GM12878 (cell line): Measurements from ENCODE around the gene SOSTDC1. TPM values are rescaled to one million over a fixed set of nuclear protein-coding genes. Genes with fewer than 3 reads are reported as not detected.

Experiments
- ATAC-seq: fragments of 200-7000 bp; cut with Tn5 transposase; 3 replicates; pipeline ENCODE4 v1.9.1; 2020; ENCODE audit warnings: mild to moderate bottlenecking, moderate library complexity
- BruUV-seq: library from RNA; stranded (reverse); fragments of 400-500 nt; replicated peaks from 2 replicates; lab custom pipeline; 2021; lab: Mats Ljungman, UMichigan
- CTCF ChIA-PET: fragments of 300-600 bp; sonication (Branson Sonifier 250); formaldehyde crosslinking; extraction: SDS; loops from one replicate; lab custom pipeline; 2021; ENCODE audit warnings: inconsistent platforms; lab: Yijun Ruan, JAX
- POLR2A ChIA-PET: fragments of 350-600 bp; formaldehyde crosslinking; extraction: SDS; loops from one replicate; lab custom pipeline; 2021; ENCODE audit warnings: inconsistent platforms; lab: Charles Lee
- RAD21 ChIA-PET: fragments of 300-600 bp; sonication (Branson Sonifier 250); formaldehyde crosslinking; loops from one replicate; lab custom pipeline; 2023; ENCODE audit warnings: antibody characterized with exemption; ENCODE audit not compliant: unreplicated experiment; lab: Charles Lee
- SMC1A ChIA-PET: fragments of 300-600 bp; sonication (Branson Sonifier 250); formaldehyde crosslinking; loops from one replicate; lab custom pipeline; 2023; ENCODE audit not compliant: unreplicated experiment, uncharacterized antibody; lab: Charles Lee
- DNase-seq: peaks from one replicate; pipeline ENCODE4 v3.0.0-alpha.2; 2011; ENCODE audit warnings: low read depth, low spot score
- FAIRE-seq: peaks from 3 replicates; lab custom pipeline; 2011; peaks lifted over from hg19 to GRCh38; lab: Jason Lieb, UNC
- H2AFZ ChIP-seq: 2 replicates; pipeline ENCODE4 v1.6.0; 2011; ENCODE audit warnings: low read depth, low read length, control low read depth; ENCODE audit not compliant: control insufficient read depth
- H3K27ac ChIP-seq: 2 replicates; pipeline ENCODE4 v1.5.1; 2011; ENCODE audit warnings: control low read depth; ENCODE audit not compliant: control insufficient read depth, insufficient read depth
- H3K27me3 ChIP-seq, 2 experiments: replicated peaks in 1 of 2; 2 replicates each; pipeline versions ENCODE4 v1.6.0 to v1.6.1; 2011; ENCODE audit warnings: low read length in 1 of 2; ENCODE audit not compliant: control insufficient read depth in 2 of 2, insufficient read depth in 2 of 2
- H3K36me3 ChIP-seq, 2 experiments: 2 replicates each; pipeline ENCODE4 v1.5.1; 2011; ENCODE audit warnings: low read length in 1 of 2; ENCODE audit not compliant: control insufficient read depth in 2 of 2, insufficient read depth in 2 of 2
- H3K4me1 ChIP-seq: 2 replicates; pipeline ENCODE4 v1.6.1; 2011; ENCODE audit warnings: mild to moderate bottlenecking, low read length, moderate library complexity, mixed read lengths; ENCODE audit not compliant: control insufficient read depth, insufficient read depth
- H3K4me2 ChIP-seq: 2 replicates; pipeline ENCODE4 v1.6.0; 2011; ENCODE audit warnings: control low read depth; ENCODE audit not compliant: control insufficient read depth, insufficient read depth
- H3K4me3 ChIP-seq: fragments of 200-600 bp; sonication (generic); 2 replicates; pipeline ENCODE4 v1.5.1; 2016
- H3K79me2 ChIP-seq: 2 replicates; pipeline ENCODE4 v1.6.0; 2011; ENCODE audit warnings: low read length; ENCODE audit not compliant: control insufficient read depth, insufficient read depth
- H3K9ac ChIP-seq: 2 replicates; pipeline ENCODE4 v1.8.0; 2011; ENCODE audit warnings: low read length, control low read depth, mixed read lengths; ENCODE audit not compliant: control insufficient read depth, insufficient read depth
- H3K9me3 ChIP-seq: replicated peaks from 3 replicates; pipeline ENCODE4 v1.5.1; 2011; ENCODE audit warnings: mild to moderate bottlenecking, low read length; ENCODE audit not compliant: control insufficient read depth, insufficient read depth
- H4K20me1 ChIP-seq: 2 replicates; pipeline ENCODE4 v1.6.0; 2011; ENCODE audit not compliant: control insufficient read depth, insufficient read depth
- GATAD2B ChIP-seq: fragments of 450-650 bp; conservative IDR thresholded peaks from 2 replicates; pipeline ENCODE4 v1.6.1; 2017; ENCODE audit warnings: low read depth, mild to moderate bottlenecking, moderate library complexity
- PAX8 ChIP-seq: fragments of 450-650 bp; IDR thresholded peaks from 2 replicates; pipeline ENCODE4 v1.6.1; 2017; ENCODE audit warnings: mild to moderate bottlenecking, moderate library complexity
- POLR2AphosphoS2 ChIP-seq: IDR thresholded peaks from 2 replicates; pipeline ENCODE4 v1.6.1; 2011; ENCODE audit warnings: low read depth, mild to moderate bottlenecking, low read length, improper control_type of control experiment, moderate library complexity
- STAT1 ChIP-seq: fragments of 450-650 bp; conservative IDR thresholded peaks from 2 replicates; pipeline ENCODE4 v1.6.1; 2014; ENCODE audit warnings: antibody characterized with exemption, mild to moderate bottlenecking
- TCF7 ChIP-seq: IDR thresholded peaks from 2 replicates; pipeline ENCODE4 v1.6.1; 2014; ENCODE audit warnings: antibody characterized with exemption, borderline replicate concordance
- USF2 ChIP-seq: IDR thresholded peaks from 2 replicates; pipeline ENCODE4 v1.6.1; 2011; ENCODE audit warnings: low read depth, low read length, improper control_type of control experiment, borderline replicate concordance
- ZNF274 ChIP-seq: IDR thresholded peaks from one replicate; pipeline ENCODE4 v1.8.0; 2011; ENCODE audit not compliant: insufficient read length, insufficient read depth
- WGBS: methylation state at CpG from one replicate; pipeline ENCODE4 v1.1.6; 2016; ENCODE audit warnings: low lambda C conversion rate; ENCODE audit not compliant: insufficient replicate concordance, insufficient coverage; ENCODE audit errors: missing lambda C conversion rate; 5-methylcytosine and 5-hydroxymethylcytosine counted together
- in situ Hi-C: fragments of 300-500 bp; cut with MboI; formaldehyde crosslinking; loops from 9 replicates; pipeline ENCODE4 v1.14.3; 2018; ENCODE audit warnings: mixed read lengths
- intact Hi-C: fragments of 100-400 bp; cut with micrococcal nuclease; formaldehyde crosslinking; loops from one replicate; pipeline ENCODE4 v1.14.2; 2022; ENCODE audit not compliant: unreplicated experiment
- polyA plus RNA-seq, 11 experiments: library from polyadenylated mRNA; depleted of rRNA in 4 of 11; unstranded in 6 of 11; stranded (reverse) in 5 of 11; fragments of >200 nt; fragmentation: Nextera tagmentation in 4 of 11; fragmentation: Illumina TruSeq in 1 of 11; extraction: Ambion mirVana in 4 of 11; extraction: Trizol in 1 of 11; gene quantifications; 1 replicate in 1 of 11; 2 replicates in 10 of 11; pipeline versions ENCODE4 v1.2.1 to v1.2.3, GENCODE V29; 2011 to 2016; ENCODE audit warnings: inconsistent platforms in 2 of 11, missing spikeins in 2 of 11, low read depth in 1 of 11
- total RNA-seq, 4 experiments: library from RNA; depleted of rRNA in 3 of 4; stranded (reverse); fragments of >200 nt in 3 of 4; fragmentation: Illumina TruSeq in 1 of 4; extraction: Trizol in 1 of 4; gene quantifications; 2 replicates each; pipeline versions ENCODE4 v1.2.1 to v1.2.3, GENCODE V29; 2013 to 2021
- TF ChIP-seq, protein P1 (sequence below): fragments of 450-650 bp; IDR thresholded peaks from 2 replicates; pipeline ENCODE4 v1.6.1; 2016; ENCODE audit warnings: mild to moderate bottlenecking
- TF ChIP-seq, protein P2 (sequence below): fragments of 450-650 bp; conservative IDR thresholded peaks from 2 replicates; pipeline ENCODE4 v1.6.1; 2017; ENCODE audit warnings: mild to moderate bottlenecking, moderate library complexity

Gene SOSTDC1
- total and polyA plus RNA-seq, 10 of the 15 experiments (the other 5 are each of a cell fraction or from before 2014, with no cell fraction given) = not detected

GRCh38 chr7:16498122-16498521 lies 32.6 kb upstream of the SOSTDC1 start (continued):
- no peak for TF ChIP-seq USF2
- TF ChIP-seq GATAD2B = no peak
- TF ChIP-seq, protein P1, sequence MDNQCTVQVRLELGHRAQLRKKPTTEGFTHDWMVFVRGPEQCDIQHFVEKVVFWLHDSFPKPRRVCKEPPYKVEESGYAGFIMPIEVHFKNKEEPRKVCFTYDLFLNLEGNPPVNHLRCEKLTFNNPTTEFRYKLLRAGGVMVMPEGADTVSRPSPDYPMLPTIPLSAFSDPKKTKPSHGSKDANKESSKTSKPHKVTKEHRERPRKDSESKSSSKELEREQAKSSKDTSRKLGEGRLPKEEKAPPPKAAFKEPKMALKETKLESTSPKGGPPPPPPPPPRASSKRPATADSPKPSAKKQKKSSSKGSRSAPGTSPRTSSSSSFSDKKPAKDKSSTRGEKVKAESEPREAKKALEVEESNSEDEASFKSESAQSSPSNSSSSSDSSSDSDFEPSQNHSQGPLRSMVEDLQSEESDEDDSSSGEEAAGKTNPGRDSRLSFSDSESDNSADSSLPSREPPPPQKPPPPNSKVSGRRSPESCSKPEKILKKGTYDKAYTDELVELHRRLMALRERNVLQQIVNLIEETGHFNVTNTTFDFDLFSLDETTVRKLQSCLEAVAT = no peak
- TF ChIP-seq, all 136 proteins: peak for 0

- ATAC-seq (no peak), FAIRE-seq (no peak), DNase-seq (no peak)
- in situ Hi-C loops (no loop called here), intact Hi-C loops (no loop called here)
- ChIA-PET SMC1A (interaction anchor here (0.6 kb wide), 1 partner anchor 469 kb away, joined by 3 read pairs; no protein-coding TSS in a partner anchor), POLR2A (no interaction called here), CTCF (interaction anchor here (0.6 kb wide), 1 partner anchor 298 kb away, joined by 3 read pairs; no protein-coding TSS in a partner anchor), RAD21 (no interaction called here)
- TF ChIP-seq POLR2AphosphoS2 (no peak), PAX8 (no peak), STAT1 (no peak), TCF7 (no peak), ZNF274 (no peak)
- TF ChIP-seq, protein P2, sequence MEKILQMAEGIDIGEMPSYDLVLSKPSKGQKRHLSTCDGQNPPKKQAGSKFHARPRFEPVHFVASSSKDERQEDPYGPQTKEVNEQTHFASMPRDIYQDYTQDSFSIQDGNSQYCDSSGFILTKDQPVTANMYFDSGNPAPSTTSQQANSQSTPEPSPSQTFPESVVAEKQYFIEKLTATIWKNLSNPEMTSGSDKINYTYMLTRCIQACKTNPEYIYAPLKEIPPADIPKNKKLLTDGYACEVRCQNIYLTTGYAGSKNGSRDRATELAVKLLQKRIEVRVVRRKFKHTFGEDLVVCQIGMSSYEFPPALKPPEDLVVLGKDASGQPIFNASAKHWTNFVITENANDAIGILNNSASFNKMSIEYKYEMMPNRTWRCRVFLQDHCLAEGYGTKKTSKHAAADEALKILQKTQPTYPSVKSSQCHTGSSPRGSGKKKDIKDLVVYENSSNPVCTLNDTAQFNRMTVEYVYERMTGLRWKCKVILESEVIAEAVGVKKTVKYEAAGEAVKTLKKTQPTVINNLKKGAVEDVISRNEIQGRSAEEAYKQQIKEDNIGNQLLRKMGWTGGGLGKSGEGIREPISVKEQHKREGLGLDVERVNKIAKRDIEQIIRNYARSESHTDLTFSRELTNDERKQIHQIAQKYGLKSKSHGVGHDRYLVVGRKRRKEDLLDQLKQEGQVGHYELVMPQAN = no peak
- no peak overlapping the region for H3K4me3 ChIP-seq
- no peaks in the 10 kb centered on the region for H3K4me1 ChIP-seq
- no peaks in the 10 kb centered on the region for H3K9me3 ChIP-seq
- no peak overlapping the region for H3K4me2 ChIP-seq
- H3K27ac ChIP-seq = no peak overlapping the region
- H2AFZ ChIP-seq = no peak overlapping the region
- no peaks in the 10 kb centered on the region for H3K79me2 ChIP-seq
- H3K9ac ChIP-seq = no peak overlapping the region
- no peaks in the 10 kb centered on the region for H3K36me3 ChIP-seq
- no peaks in the 10 kb centered on the region for H4K20me1 ChIP-seq
- BruUV-seq = no TSS peak
- WGBS = 25% methylated on average over 4 of the region's 4 CpGs
- no peaks in the 10 kb centered on the region for H3K27me3 ChIP-seq
Measured at GRCh38 chr7:16494955-16495719, 29.6 kb upstream of the SOSTDC1 start.
